Transverse colon (tissue), 4 donors: ENCODE results near the gene HS3ST2.

Experiments
- CTCF ChIP-seq, 5 experiments: fragments of 200-600 bp in 3 of 5; fragments of 450-650 bp in 2 of 5; sonication (generic) in 3 of 5; IDR thresholded peaks; 1 replicate in 2 of 5; 2 replicates in 3 of 5; pipeline ENCODE4 v1.5.1; 2016 to 2017; ENCODE audit warnings: antibody characterized with exemption in 5 of 5, inconsistent platforms in 3 of 5, mild to moderate bottlenecking in 2 of 5, moderate library complexity in 1 of 5
- EP300 ChIP-seq: sonication (generic); formaldehyde crosslinking; IDR thresholded peaks from one replicate; pipeline ENCODE4 v1.6.1; 2017; ENCODE audit warnings: antibody characterized with exemption, low read depth
- POLR2A ChIP-seq: fragments of 450-650 bp; IDR thresholded peaks from one replicate; pipeline ENCODE4 v1.6.1; 2016; ENCODE audit warnings: antibody characterized with exemption, mild to moderate bottlenecking, moderate library complexity
- POLR2AphosphoS5 ChIP-seq, 3 donors: sonication (generic); formaldehyde crosslinking; IDR thresholded peaks; one replicate each; pipeline ENCODE4 v1.6.1; 2016; ENCODE audit warnings: antibody characterized with exemption in 3 of 3

- no peak for TF ChIP-seq POLR2A
- TF ChIP-seq CTCF (IDR thresholded peaks at IDR 0.05), result no peak
- TF ChIP-seq EP300, result no peak
- no peak for TF ChIP-seq POLR2AphosphoS5 (IDR thresholded peaks at IDR 0.05)
Observed at GRCh38 chr16:22847690-22848089, 33.7 kb downstream of the HS3ST2 start.
